Coronary artery (tissue), 2 donors: ENCODE results near the gene AARSD1.
"Not testable (repeated sequence)": the region's sequence is repeated elsewhere in the genome, so short reads cannot be mapped to it uniquely, and the experiment has no call there.

Experiments
- DNase-seq: peaks from one replicate; pipeline ENCODE4 v3.0.0-alpha.2; 2017; ENCODE audit warnings: low spot score
- H3K27ac ChIP-seq, 2 donors: fragments of 200-600 bp; sonication (generic); one replicate each; pipeline ENCODE4 v1.5.1; 2016 to 2019
- H3K4me3 ChIP-seq: fragments of 200-600 bp; sonication (generic); 2 replicates; pipeline ENCODE4 v1.5.1; 2016; ENCODE audit warnings: mild to moderate bottlenecking, moderate library complexity
- TF ChIP-seq, protein P1 (sequence below): fragments of 200-600 bp; sonication (generic); IDR thresholded peaks from one replicate; pipeline ENCODE4 v1.5.1; 2019; ENCODE audit warnings: antibody characterized with exemption

Gene AARSD1

GRCh38 chr17:42924891-42925290 is 39.4 kb downstream of the AARSD1 start:
- Histone ChIP-seq H3K27ac (no peak overlapping the region), H3K4me3 (no peak overlapping the region)
- DNase-seq: no peak
- TF ChIP-seq, protein P1, sequence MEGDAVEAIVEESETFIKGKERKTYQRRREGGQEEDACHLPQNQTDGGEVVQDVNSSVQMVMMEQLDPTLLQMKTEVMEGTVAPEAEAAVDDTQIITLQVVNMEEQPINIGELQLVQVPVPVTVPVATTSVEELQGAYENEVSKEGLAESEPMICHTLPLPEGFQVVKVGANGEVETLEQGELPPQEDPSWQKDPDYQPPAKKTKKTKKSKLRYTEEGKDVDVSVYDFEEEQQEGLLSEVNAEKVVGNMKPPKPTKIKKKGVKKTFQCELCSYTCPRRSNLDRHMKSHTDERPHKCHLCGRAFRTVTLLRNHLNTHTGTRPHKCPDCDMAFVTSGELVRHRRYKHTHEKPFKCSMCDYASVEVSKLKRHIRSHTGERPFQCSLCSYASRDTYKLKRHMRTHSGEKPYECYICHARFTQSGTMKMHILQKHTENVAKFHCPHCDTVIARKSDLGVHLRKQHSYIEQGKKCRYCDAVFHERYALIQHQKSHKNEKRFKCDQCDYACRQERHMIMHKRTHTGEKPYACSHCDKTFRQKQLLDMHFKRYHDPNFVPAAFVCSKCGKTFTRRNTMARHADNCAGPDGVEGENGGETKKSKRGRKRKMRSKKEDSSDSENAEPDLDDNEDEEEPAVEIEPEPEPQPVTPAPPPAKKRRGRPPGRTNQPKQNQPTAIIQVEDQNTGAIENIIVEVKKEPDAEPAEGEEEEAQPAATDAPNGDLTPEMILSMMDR: no peak

GRCh38 chr17:42923472-42923871 is 40.8 kb downstream of the AARSD1 start:
- not testable (repeated sequence) for DNase-seq, H3K4me3 ChIP-seq
- H3K27ac ChIP-seq: peak overlapping the region; percentile 29 to 63

DNA sequence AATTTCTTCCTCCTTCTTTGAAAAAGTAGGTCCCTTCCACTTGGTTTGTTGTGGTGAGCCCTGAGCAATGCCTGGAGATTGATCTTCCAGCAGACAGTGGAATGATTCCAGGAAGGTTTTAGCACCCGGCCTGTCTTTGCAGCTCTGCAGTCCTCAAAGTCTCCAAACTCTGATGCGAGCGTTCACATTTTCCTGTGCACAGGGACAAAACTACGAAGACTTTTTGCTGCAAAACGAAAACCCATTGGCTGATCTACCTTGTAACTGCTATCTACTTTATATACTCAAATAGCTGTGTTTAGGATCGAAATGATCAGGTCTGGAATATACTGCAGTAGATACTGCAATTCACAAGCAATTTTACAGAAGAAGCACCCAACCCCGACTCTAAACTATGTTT is 42.0 kb downstream of the AARSD1 start:
- TF ChIP-seq, protein P1: no peak
- Histone ChIP-seq H3K4me3 (no peak overlapping the region), H3K27ac (peak overlapping the region; percentile 29 to 63)
- DNase-seq: no peak

- H3K27ac ChIP-seq: peak overlapping the region in 1 of 2 donors; percentile 35
- no peak for DNase-seq
- no peak overlapping the region for H3K4me3 ChIP-seq
- TF ChIP-seq, protein P1: no peak
Observed at GRCh38 chr17:42920922-42921321, 43.3 kb downstream of the AARSD1 start.

GRCh38 chr17:42920106-42920900 is 44.0 kb downstream of the AARSD1 start:
- TF ChIP-seq, protein P1: no peak
- no peak overlapping the region for H3K27ac ChIP-seq
- no peak overlapping the region for H3K4me3 ChIP-seq
- no peak for DNase-seq

- DNase-seq, H3K4me3 ChIP-seq: not testable (repeated sequence)
- H3K27ac ChIP-seq: peak overlapping the region in 1 of 2 donors; percentile 13
Observed at GRCh38 chr17:42919522-42920077, 44.7 kb downstream of the AARSD1 start.

DNA sequence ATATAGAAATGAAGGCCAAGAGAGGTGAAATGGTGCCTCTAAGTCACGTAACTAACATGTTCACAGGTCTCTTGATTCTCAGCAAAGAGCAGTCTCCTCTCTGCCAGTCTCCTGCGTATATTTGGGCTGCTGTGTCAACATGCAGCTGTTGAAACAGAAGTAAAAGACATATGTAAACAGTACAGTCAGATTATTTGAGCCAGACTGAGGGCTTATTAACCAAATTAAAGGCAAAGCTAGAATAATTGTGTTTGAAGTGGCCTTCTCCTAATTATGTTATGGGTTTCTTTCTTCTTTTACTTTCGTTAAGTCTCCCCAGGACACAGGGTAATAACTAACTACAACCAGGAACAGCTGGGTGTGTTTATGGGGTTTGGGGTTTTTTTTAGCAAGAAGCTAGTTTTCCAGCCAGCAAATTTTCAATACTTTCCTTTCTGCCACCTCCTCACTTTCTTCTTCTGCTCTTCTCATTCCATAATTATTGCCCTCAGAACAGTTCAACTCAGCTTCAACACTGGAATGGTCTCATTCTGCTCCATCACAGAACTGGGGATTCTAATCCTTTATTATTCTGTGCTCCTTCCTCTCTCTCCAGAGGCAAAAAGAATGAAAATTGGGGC is 45.2 kb downstream of the AARSD1 start:
- no peak for DNase-seq
- TF ChIP-seq, protein P1: no peak
- H3K4me3 ChIP-seq: peak overlapping the region; percentile 29
- peak overlapping the region; percentile 13 to 40 for H3K27ac ChIP-seq

- no peak for DNase-seq
- H3K27ac ChIP-seq: no peak overlapping the region
- TF ChIP-seq, protein P1: no peak
- H3K4me3 ChIP-seq: no peak overlapping the region
Observed at GRCh38 chr17:42917236-42917603, 47.0 kb downstream of the AARSD1 start.

GRCh38 chr17:42916388-42917235 is 47.6 kb downstream of the AARSD1 start:
- not testable (repeated sequence) for DNase-seq, H3K27ac ChIP-seq, H3K4me3 ChIP-seq

DNA sequence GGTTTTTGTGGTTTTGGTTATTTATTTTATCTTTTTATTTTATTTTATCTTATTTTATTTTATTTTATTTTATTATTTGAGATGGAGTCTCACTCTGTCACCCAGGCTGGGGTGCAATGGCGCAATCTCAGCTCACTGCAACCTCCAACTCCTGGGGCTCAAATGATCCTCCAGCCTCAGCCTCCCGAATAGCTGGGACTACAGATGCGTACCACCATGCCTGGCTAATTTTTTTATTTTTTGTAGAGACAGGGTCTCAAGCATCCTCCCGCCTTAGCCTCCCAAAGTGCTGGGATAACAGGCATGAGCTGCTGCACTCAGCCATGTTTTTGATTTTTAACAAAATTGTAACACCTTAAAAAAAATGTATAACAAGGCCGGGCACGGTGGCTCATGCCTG is 49.0 kb downstream of the AARSD1 start:
- H3K4me3 ChIP-seq, DNase-seq, H3K27ac ChIP-seq: not testable (repeated sequence)
